ENCODE data around the gene GPRC6A.

GRCh38 chr6:116858060-116858459 lies 29.2 kb upstream of the GPRC6A start:
- TF ChIP-seq, protein P1, sequence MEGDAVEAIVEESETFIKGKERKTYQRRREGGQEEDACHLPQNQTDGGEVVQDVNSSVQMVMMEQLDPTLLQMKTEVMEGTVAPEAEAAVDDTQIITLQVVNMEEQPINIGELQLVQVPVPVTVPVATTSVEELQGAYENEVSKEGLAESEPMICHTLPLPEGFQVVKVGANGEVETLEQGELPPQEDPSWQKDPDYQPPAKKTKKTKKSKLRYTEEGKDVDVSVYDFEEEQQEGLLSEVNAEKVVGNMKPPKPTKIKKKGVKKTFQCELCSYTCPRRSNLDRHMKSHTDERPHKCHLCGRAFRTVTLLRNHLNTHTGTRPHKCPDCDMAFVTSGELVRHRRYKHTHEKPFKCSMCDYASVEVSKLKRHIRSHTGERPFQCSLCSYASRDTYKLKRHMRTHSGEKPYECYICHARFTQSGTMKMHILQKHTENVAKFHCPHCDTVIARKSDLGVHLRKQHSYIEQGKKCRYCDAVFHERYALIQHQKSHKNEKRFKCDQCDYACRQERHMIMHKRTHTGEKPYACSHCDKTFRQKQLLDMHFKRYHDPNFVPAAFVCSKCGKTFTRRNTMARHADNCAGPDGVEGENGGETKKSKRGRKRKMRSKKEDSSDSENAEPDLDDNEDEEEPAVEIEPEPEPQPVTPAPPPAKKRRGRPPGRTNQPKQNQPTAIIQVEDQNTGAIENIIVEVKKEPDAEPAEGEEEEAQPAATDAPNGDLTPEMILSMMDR (IDR thresholded peaks at IDR 0.05) = no peak
- no peak for TF ChIP-seq POLR2A (IDR thresholded peaks at IDR 0.05)

Measured in Peyer's patch (tissue), 4 donors.